Loucy (cell line): ENCODE measurements around the gene MTCL3.

Experiments used
- H2AFZ ChIP-seq: fragments of 200-600 bp; sonication (generic); 2 replicates; pipeline ENCODE4 v1.6.0; 2016; ENCODE audit warnings: antibody characterized with exemption, mild to moderate bottlenecking, low read length, moderate library complexity
- H3F3A ChIP-seq: fragments of 200-600 bp; 2 replicates; pipeline ENCODE4 v1.6.0; 2016; ENCODE audit warnings: antibody characterized with exemption, low read depth, mild to moderate bottlenecking
- H3K27me3 ChIP-seq: fragments of 200-600 bp; sonication (generic); 2 replicates; pipeline ENCODE4 v1.6.1; 2014; ENCODE audit warnings: low read length, mild to moderate bottlenecking; ENCODE audit not compliant: insufficient read depth, poor library complexity, severe bottlenecking
- H3K36me3 ChIP-seq: fragments of 200-600 bp; sonication (generic); 2 replicates; pipeline ENCODE4 v1.6.1; 2016; ENCODE audit warnings: low read length; ENCODE audit not compliant: insufficient read depth
- H3K4me1 ChIP-seq: fragments of 200-600 bp; sonication (generic); 2 replicates; pipeline ENCODE4 v1.5.1; 2014; ENCODE audit warnings: low read length, mild to moderate bottlenecking; ENCODE audit not compliant: insufficient read depth, poor library complexity, severe bottlenecking
- H3K4me2 ChIP-seq: fragments of 200-600 bp; sonication (generic); 2 replicates; pipeline ENCODE4 v1.6.0; 2014; ENCODE audit warnings: antibody characterized with exemption, low read length, low read depth, mild to moderate bottlenecking; ENCODE audit not compliant: poor library complexity, severe bottlenecking
- H3K4me3 ChIP-seq: fragments of 200-600 bp; sonication (generic); 2 replicates; pipeline ENCODE4 v1.5.1; 2014; ENCODE audit warnings: low read length, mild to moderate bottlenecking, mixed read lengths; ENCODE audit not compliant: poor library complexity, severe bottlenecking
- H3K79me2 ChIP-seq: fragments of 200-600 bp; sonication (generic); 2 replicates; pipeline ENCODE4 v1.6.1; 2014; ENCODE audit warnings: low read length; ENCODE audit not compliant: insufficient read depth
- H3K9ac ChIP-seq: fragments of 200-600 bp; sonication (generic); 2 replicates; pipeline ENCODE4 v1.6.0; 2014; ENCODE audit warnings: mild to moderate bottlenecking, low read depth, low read length, moderate library complexity; ENCODE audit not compliant: poor library complexity, severe bottlenecking
- H3K9me2 ChIP-seq: fragments of 200-600 bp; sonication (generic); replicated peaks from 2 replicates; pipeline ENCODE4 v1.6.1; 2016; ENCODE audit warnings: low read depth, low read length, mixed read lengths
- H3K9me3 ChIP-seq: fragments of 200-600 bp; sonication (generic); 2 replicates; pipeline ENCODE4 v1.6.1; 2014; ENCODE audit warnings: mild to moderate bottlenecking, antibody characterized with exemption, low read length, low read depth; ENCODE audit not compliant: insufficient read depth
- H4K20me1 ChIP-seq: fragments of 200-600 bp; sonication (generic); 2 replicates; pipeline ENCODE4 v1.6.0; 2014; ENCODE audit warnings: antibody characterized with exemption, low read length, mild to moderate bottlenecking; ENCODE audit not compliant: insufficient read depth, poor library complexity, severe bottlenecking
- EZH2phosphoT487 ChIP-seq: fragments of 200-600 bp; IDR thresholded peaks from 2 replicates; pipeline ENCODE4 v1.6.1; 2018; ENCODE audit warnings: antibody characterized with exemption, mild to moderate bottlenecking, moderate library complexity, borderline replicate concordance
- TF ChIP-seq, protein P1 (sequence below): fragments of 200-600 bp; sonication (generic); conservative IDR thresholded peaks from 2 replicates; pipeline ENCODE4 v1.5.1; 2014; ENCODE audit warnings: mild to moderate bottlenecking, antibody characterized with exemption, low read length

MTCL3 gene

DNA sequence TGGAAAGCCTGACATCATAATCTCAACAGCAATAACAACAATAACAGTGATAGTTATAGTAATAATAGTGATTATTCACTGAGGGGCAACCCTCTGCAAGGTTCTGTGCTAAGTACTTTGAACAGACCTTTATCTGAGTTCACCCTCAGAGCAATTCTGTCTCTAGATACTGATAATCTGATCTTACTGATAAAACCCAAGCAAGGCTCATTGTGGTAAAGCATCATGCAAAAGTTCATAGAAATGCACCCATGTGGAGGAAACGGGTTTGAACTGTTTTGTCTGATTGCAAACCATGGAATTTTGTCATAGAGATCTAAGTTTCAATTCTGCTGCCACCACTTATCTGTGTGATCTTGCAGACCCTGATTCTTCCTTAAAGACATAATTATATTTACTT, 58.7 kb downstream of the MTCL3 start:
- Histone ChIP-seq H3K36me3 (no peaks in the 10 kb centered on the region), H3K4me3 (no peak overlapping the region), H3K79me2 (no peaks in the 10 kb centered on the region), H3K9me3 (no peaks in the 10 kb centered on the region), H3K9ac (no peak overlapping the region), H3K27me3 (no peaks in the 10 kb centered on the region), H3K4me2 (peak overlapping the region; percentile 6), H3K9me2 (no peaks in the 10 kb centered on the region), H2AFZ (no peak overlapping the region), H4K20me1 (no peaks in the 10 kb centered on the region), H3K4me1 (peaks cover 15% of the 10 kb centered on the region), H3F3A (no peaks in the 10 kb centered on the region)
- no peak for TF ChIP-seq EZH2phosphoT487
- TF ChIP-seq, protein P1, sequence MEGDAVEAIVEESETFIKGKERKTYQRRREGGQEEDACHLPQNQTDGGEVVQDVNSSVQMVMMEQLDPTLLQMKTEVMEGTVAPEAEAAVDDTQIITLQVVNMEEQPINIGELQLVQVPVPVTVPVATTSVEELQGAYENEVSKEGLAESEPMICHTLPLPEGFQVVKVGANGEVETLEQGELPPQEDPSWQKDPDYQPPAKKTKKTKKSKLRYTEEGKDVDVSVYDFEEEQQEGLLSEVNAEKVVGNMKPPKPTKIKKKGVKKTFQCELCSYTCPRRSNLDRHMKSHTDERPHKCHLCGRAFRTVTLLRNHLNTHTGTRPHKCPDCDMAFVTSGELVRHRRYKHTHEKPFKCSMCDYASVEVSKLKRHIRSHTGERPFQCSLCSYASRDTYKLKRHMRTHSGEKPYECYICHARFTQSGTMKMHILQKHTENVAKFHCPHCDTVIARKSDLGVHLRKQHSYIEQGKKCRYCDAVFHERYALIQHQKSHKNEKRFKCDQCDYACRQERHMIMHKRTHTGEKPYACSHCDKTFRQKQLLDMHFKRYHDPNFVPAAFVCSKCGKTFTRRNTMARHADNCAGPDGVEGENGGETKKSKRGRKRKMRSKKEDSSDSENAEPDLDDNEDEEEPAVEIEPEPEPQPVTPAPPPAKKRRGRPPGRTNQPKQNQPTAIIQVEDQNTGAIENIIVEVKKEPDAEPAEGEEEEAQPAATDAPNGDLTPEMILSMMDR = no peak

DNA sequence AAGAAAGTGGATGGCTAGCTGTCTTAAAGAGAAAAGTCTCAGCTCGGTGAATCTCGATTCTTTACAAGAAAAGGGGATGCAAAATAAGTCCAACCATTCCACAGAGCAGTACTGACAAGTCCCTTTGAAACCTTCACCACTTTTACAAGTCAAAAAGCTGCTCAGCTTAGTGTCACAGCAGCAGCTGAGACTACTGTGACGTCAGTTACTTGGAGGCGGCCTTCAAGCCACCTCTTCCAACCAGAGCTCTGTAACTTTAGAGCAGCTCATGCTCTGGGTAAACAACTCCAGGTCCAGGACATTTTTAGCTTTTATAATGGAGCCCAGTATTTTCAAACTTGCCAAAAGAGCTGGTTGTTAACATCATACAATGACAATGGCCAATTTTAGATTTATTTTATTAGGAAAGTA, 59.9 kb downstream of the MTCL3 start, which contains the start of gene KIAA0408:
KIAA0408 (minus strand) TSS at position 159 of the 411 bp plus-strand sequence. CDS start 5,408 bp downstream, outside the sequence.
- Histone ChIP-seq H3K4me2 (peak within 1 kb of the TSS; percentile 6), H3K9ac (no peak within 1 kb of the TSS), H3F3A (no peaks in the 10 kb centered on the region), H3K9me2 (no peaks in the 10 kb centered on the region), H2AFZ (no peak within 1 kb of the TSS), H3K79me2 (no peaks in the 10 kb centered on the region), H3K4me1 (peaks cover 15% of the 10 kb centered on the region), H3K36me3 (no peaks in the 10 kb centered on the region), H3K4me3 (no peak within 1 kb of the TSS), H3K9me3 (no peaks in the 10 kb centered on the region), H3K27me3 (no peaks in the 10 kb centered on the region), H4K20me1 (no peaks in the 10 kb centered on the region)
- TF ChIP-seq EZH2phosphoT487 = no peak
- TF ChIP-seq, protein P1 = no peak

DNA sequence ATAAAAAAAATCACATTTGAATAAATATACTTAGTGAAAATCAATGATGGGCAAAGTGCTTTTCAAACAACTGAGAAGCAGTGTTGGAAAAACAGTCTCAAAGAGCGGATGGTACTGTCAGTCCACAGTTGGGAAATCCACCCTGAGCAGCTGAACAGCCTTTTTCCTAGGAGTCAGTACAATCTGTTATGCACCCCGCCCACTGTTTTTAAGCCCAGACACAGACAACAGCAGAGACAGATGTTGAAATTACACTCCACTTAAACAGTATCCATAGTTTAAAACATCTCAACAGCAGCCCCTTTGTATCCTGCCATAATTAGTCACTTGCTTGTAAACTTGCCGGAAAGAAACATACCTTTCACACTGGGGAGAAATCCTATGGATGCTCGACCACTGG, 60.3 kb downstream of the MTCL3 start:
- Histone ChIP-seq H2AFZ (no peak overlapping the region), H3F3A (no peaks in the 10 kb centered on the region), H3K4me1 (peaks cover 15% of the 10 kb centered on the region), H3K36me3 (no peaks in the 10 kb centered on the region), H3K9me3 (no peaks in the 10 kb centered on the region), H3K9me2 (no peaks in the 10 kb centered on the region), H3K4me2 (no peak overlapping the region), H4K20me1 (no peaks in the 10 kb centered on the region), H3K27me3 (no peaks in the 10 kb centered on the region), H3K79me2 (no peaks in the 10 kb centered on the region), H3K9ac (no peak overlapping the region), H3K4me3 (no peak overlapping the region)
- TF ChIP-seq, protein P1 = no peak
- no peak for TF ChIP-seq EZH2phosphoT487
